GM19035 (cell line): ENCODE results near the gene SEPTIN8.
"Not testable (repeated sequence)": the region's sequence is repeated elsewhere in the genome, so short reads cannot be mapped to it uniquely, and the experiment has no call there.

ENCODE experiments used
- ATAC-seq: cut with Tn5 transposase; IDR thresholded peaks from one replicate; pipeline ENCODE4 v1.9.1; 2021; ENCODE audit not compliant: unreplicated experiment

SEPTIN8 gene

DNA sequence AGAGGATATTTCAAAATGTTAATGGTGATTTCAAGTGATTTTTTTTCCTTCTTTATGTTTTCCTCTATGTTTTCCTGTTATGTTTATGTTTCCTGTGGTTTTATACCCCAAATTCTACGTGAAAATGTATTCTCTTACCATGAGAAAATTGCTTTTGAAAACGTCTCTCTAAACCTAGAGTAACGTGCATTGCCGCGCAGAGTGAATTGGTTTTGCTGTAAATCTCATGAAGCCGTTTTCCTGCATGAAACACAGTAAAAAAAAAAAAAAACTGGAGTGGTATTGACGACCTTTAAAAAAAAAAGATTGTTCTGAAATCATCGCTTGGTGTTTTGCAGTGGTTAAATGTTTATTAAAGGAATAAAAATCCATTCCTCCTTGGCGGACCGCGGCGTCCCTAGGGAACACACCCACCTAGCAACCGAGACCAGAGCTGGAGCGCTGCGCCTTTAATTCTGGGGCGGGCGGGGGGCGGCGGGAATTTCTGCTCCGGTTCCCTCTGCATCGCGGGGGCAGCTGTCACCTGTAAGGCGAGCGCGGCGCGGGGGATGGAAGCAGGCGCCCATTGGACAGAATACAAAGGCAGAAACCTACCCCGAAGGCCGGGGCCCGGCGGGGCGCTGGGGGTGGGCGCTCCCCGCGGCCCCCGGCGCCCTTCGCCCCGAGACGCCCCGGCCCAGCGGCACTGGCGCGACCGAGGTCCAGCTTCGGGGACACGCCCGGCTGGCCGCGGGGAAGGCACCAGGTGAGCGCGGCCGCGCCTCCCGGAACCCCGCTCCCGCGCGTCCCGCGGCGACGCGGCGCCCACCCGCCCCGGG is 36.0 kb upstream of the SEPTIN8 start, which contains the start of gene SOWAHA:
Gene SOWAHA, plus strand, starts transcription at position 522 of the 818 bp plus-strand sequence. CDS start 320 bp downstream, outside the sequence.
- no peak for ATAC-seq

DNA sequence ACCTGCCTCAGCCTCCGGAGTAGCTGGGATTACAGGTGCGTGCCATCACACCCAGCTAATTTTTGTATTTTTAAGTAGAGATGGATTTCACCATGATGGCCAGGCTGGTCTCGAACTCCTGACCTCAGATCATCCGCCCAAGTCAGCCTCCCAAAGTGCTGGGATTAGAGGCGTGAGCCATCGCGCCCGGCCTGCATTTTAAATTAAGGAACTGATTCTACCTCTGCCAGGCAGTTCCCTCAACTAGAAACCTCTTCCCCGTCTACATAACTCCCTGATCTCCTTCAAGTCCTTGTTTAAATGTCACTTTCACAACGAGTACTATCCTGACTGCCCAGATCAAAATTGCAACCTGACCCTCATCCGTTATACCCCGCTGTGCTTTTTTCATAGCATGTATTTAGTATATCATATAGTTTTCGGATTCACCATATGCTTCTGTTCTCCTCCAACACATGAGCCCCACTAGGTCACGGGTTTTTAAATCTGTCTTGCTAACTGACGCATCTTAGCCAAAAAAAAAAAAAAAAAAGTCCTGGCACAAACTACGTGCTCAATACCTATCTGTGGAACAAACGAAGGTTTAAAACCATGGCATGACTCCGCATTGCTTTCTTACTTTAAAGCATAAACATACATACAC is 35.2 kb upstream of the SEPTIN8 start:
- no peak for ATAC-seq

DNA sequence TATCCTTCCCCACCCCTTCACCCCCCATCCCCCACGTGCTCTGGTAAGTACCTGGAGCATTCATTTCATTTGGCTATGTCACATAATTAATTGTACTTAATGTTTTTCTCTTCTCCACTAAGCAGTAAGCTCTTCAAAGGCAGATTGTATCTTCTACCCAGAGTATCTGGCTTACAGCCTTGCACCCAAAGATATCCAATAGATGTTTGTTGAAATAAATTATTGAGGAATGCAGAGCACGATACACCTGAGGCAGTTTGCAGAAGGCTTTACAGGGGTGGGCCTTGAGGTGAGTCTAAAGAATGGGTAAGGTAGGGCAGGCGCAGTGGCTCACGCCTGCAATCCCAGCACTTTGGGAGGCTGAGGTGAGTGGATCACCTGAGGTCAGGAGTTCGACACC is 33.6 kb upstream of the SEPTIN8 start:
- ATAC-seq = no peak

DNA sequence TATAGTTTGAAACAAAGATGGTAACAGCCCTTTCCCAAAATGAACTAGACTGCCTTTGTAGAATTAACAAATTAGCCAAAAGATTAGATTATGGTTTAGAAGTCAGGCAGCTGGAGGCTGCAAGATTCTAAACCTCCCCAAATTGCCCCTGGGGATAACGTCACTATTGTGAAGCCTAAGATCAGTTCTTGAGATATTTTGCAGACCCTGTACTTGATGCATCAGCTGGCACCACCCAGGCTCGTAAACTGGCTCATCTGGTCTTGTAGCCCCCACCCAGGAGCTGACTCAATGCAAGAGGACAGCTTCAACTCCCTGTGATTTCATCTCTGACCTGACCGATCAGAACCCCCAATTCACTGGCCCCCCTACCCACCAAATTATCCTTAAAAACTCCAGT is 31.8 kb upstream of the SEPTIN8 start:
- ATAC-seq = no peak

DNA sequence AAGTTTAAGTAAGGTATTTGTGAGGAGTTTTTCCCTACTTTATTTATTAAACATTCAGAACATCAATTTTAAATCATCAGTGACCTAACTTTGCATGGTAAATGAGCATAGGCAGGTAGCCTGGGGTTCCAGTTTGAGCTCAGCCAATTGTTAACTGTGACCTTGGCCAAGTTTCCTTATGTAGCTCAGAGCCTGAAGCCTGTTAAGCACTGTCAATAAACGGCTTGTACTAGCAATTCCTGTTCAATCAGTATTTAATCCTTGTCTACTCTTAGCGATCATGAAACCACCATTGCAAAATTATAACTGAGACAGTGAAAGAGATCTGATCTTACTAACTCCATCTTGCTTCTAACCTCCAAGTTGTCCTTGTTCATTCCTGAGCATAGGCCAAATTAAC is 31.4 kb upstream of the SEPTIN8 start:
- no peak for ATAC-seq

DNA sequence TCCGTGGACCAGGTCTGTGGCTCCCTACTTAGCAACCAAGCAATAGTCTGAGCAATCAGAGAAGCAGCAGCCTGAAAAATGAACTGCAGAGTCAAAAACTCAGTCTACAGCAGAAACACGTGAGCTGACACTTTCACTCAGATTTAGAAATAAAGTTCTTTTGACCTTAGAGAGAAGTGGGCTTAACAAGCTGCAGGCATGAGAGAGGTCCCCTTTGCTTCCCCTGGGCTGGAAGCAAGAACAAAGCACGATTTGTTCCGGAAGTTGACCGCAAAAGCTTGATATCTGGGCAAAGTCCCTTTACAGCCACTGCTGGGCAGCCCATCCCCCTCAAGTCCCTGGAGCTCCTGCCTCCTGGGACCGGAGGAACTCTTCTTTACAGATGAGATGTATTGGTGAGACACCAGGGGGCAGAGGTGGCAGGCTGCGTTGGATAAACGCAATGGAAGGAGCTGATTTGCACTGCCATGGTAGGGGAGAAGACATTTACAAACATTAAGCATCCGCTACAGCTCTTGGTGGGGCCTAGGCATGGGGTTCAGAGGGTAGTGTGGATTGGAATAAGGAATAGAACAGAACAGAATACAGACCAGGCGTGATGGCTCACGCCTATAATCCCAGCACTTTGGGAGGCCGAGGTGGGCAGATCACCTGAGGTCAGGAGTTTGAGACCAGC is 30.3 kb upstream of the SEPTIN8 start:
- no peak for ATAC-seq

DNA sequence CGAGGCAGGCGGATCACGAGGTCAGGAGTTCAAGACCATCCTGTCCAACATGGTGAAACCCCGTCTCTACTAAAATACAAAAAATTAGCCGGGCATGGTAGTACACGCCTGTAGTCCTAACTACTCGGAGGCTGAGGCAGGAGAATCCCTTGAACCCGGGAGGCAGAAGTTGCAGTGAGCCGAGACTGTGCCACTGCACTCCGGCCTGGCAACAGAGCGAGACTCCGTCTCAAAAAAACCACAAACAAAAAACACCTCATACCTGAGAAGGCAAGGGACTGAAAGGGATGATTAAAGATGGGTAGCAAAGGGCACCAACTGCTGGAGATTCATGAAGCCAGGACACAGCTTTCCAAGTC is 29.7 kb upstream of the SEPTIN8 start:
- ATAC-seq = not testable (repeated sequence)

DNA sequence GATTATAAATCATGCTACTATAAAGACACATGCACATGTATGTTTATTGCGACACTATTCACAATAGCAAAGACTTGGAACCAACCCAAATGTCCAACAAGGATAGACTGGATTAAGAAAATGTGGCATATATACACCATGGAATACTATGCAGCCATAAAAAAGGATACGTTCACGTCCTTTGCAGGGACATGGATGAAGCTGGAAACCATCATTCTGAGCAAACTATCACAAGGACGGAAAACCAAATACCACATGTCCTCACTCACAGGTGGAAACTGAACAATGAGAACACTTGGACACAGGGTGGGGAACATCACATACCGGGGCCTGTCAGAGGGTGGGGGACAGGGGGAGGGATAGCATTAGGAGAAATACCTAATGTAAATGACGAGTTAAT is 28.8 kb upstream of the SEPTIN8 start:
- not testable (repeated sequence) for ATAC-seq

DNA sequence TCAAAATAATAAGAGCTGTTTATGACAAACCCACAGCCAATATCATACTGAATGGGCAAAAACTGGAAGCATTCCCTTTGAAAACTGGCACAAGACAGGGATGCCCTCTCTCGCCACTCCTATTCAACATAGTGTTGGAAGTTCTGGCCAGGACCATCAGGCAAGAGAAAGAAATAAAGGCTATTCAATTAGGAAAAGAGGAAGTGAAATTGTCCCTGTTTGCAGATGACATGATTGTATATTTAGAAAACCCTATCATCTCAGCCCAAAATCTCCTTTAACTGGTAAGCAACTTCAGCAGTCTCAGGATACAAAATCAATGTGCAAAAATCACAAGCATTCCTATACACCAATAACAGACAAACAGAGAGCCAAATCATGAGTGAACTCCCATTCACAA is 27.2 kb upstream of the SEPTIN8 start:
- not testable (repeated sequence) for ATAC-seq

DNA sequence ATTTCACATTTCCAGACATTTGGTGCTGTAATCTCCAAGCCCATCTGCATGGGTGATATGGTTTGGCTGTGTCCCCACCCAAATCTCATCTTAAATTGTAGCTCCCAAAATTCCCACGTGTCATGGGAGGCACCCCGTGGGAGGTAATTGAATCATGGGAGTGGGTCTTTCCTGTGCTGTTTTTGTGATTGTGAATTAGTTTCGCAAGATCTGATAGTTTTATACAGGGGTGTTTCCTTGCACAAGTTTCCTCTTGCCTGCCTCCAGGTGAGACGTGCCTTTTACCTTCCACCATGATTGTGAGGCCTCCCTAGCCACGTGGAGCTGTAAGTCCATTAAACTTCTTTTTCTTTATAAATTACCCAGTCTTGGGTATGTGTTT is 25.6 kb upstream of the SEPTIN8 start:
- not testable (repeated sequence) for ATAC-seq

DNA sequence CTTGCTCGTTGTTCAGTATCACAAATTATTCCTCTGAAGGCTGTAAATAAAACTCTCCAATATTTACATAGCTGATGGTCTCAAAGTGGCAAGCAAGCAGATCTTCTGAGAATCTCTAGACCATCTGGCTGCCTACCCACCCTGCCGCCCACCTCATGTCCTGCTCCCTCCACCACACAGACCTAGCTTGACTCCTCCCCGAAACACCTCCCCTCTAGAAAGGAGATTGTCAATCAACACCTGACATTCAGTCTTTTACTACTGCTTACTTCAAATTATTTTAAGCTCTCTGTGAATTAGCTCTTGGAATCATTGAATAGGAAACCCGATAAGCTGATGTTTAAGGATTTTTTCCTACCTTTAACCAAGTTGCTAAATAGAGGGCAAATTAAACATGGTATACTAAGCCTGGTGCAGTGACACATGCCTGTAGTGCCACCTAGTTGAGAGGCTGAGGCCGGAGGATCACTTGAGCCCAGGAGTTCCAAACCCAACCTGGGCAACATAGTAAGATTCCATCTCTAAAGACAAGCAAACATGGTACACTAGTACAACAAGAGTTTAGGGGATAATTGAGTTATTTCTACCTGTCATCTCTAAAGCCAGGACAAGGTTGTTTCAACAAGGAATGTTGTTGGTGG is 25.1 kb upstream of the SEPTIN8 start:
- no peak for ATAC-seq

DNA sequence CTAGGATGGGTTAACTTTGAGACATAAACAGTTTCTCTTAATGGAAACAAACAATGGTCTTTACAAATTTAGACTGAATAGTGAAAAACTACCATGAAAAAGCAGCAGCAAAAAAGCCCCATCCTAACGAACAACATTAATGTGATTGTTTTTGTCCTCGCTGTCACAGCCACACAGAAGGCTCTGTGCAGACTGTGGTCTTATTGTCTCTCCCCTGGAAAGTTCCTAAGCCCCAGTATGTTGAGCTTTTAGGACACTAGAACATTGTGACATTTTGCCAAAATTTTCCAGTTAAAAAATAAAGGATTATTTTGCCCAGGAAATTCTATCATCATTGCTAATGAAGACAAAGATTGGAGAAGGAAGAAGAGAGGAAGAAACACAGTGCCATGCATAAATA is 23.5 kb upstream of the SEPTIN8 start:
- ATAC-seq = no peak

DNA sequence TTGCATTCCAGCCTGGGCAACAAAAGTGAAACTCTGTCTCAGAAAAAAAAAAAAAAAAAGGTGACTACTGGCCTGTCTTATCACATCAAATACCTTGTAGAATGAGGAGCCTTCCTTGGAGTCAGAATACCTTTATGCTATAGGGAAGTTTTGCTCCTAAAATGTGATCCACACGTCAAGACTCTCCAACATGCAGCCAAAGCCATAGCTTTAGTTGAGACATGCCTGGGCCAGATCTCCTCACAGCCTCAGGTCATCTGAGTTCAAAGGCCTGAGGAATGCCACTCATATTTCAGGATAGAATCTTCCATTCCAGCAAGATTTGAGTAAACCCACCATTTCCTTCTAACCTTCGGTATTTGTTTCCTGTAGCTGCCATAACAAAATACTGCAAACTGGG is 22.4 kb upstream of the SEPTIN8 start:
- no peak for ATAC-seq

DNA sequence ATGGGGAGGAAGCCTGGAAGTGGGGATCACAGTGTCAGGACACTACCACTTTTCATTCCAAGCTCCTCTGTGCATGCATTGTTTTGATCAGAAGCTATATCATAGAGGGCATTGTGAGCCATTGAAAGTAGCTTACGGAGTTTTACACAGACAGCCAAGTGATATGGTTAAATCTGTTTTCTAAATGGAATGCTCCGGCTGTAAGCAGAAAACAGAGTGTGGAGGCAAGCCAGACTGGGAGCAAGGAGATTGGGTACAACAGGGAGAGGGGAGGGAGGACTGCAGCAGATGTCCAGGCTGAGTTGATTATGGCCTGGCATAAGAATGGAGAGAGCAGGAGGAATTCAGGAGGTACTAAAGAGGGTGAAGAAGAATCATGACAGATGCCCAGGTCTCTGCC is 20.6 kb upstream of the SEPTIN8 start:
- no peak for ATAC-seq

DNA sequence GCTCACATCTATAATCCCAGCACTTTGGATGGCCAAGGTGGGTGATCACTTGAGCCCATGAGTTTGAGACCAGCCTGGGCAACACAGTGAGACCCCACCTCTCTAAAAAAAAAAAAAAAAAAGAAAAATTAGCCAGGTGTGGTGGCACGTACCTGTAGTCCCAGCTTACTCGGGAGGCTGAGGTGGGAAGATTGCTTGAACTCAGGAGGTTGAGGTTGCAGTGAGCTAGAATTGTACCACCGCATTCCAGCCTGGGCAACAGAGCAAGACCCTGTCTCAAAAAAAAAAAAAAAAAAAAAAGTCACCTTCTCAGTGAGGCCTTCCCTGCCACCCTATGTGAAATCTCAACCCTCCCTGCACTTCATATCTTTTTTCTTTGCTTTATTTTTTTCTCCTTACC is 14.0 kb upstream of the SEPTIN8 start:
- ATAC-seq = no peak

DNA sequence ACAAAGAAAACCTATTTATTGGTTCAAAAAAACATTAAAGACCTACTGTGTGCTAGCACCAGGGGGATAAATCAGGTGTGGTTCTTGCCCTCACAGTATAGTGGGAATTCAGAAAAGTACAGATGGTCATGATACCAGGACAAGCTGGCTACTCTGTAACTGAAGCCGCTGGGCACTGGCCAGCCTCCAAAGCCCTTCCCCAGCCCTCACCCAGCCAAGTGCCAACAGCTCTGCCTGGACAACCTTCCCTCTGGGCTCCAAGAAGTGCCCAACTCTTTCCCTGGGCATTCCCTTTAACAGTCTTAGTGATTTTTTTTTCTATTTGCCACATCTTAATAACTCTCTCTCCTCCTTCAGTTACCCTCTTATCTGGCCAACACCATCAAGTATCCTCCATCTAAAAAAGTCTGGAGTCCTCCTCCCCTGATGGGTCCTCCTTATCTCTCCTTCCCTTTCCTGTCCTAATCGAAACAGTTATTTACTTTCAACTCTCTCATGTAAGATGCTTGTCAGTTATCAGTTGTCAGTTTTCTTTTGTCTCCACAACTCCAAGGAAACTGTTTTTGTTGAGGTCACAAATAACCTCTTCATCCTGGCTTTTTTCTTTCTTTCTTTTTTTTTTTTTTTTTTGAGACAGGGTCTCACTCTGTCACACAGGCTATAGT is 13.3 kb upstream of the SEPTIN8 start:
- ATAC-seq = no peak

DNA sequence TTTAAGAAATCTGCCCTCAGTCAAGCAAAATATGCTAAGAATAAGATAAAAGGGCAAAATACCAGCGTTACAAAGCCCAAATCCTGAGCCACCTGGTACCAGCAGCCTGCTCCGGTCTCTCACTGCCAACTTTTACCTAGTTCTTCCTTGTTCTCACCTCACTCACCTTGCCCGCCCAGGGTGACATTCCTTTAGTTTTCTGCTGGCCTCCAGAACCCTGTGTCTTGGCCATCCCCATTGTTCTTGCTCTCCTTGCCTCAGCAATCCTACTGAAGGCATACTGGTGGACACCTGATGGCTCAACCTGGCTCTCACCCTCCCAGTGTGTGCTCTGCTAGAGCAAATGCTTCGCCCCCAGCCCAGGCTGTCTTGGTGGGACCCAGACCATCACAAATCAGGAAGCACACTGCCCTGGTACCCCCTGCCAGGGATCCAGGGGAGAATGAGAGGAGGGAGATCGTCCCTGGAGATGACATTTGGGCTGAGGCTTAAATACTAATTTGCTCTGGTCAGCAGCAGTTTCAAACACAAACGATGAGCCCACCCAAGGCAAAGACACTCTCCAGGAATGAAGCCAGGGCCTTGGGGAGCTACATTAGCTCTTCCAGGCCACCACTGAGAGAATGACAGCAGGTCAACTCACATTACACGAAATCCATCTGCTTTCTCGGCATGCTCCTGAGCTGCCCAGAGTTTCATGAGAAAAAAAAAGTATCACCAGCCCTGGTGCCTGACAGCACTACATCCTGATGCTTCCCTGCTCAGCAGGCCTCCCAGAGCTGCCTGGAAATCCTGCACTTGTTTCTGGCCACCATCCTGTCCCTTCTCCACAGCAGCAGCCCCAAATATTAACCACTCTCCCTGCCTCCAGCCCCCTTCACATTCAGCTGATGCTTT is 12.2 kb upstream of the SEPTIN8 start:
- no peak for ATAC-seq

DNA sequence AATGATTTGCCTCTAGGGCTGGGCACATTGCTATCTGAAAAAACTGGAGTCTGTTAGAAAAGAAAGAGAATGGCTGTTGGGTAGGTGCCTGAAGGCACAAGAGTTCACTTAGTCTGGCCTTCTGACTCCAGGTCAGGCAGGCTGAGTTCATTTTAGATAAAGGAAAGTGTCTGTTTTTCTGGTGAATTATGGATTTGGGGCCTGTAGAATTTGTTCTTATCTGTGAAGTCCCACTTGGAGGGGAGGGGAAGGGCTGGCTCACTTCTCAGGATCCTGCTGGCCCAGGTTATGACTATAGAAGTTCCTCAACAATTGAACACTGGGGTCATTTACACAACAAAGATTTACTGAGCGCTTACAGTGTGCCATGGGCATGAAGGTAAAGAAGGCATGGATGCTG is 11.5 kb upstream of the SEPTIN8 start:
- no peak for ATAC-seq

DNA sequence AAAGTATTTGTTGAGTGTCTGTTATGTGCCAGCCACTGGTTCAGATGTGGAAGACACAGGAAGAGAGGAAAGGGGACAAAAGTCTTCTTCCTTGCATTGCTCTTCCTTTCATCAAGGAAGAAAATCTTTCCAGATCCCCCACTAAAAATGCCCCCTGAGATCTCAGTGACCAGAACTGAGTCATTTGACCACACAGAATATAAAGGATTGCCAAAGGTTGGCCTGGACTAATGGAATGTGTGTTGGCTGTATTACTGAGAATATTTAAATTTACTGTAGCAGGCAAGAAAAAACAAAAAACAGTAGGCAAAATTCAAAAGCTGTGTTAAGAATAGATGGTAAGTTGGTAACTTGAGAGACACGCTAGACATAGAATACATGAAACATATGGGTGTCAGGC is 10.0 kb upstream of the SEPTIN8 start:
- no peak for ATAC-seq

DNA sequence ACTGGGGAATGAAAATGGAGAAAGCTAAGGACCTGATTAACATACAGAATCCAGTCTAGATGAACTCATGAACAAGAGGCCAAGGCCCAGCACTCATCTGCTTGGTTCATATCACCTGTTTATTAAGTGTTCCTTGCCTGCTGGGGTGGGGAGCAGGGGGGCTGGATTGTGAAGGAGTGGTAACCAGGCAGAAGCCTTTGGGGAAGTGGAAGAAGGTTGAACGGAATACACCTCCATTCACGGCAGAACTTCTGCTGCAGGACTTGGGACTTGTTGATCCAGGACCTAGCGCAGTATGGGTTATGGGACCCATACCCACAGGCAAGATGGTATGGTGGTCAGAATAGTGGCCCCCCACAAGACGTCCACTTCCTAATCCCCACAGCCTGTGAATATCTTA is 8.8 kb upstream of the SEPTIN8 start:
- no peak for ATAC-seq
